GM23248 (cell line): Measurements from ENCODE around the gene DRC3.

Experiments used
- EZH2 ChIP-seq: fragments of 200-600 bp; sonication (generic); IDR thresholded peaks from 2 replicates; pipeline ENCODE4 v1.6.1; 2018; ENCODE audit warnings: antibody characterized with exemption, mild to moderate bottlenecking; ENCODE audit not compliant: insufficient read depth, poor library complexity, severe bottlenecking
- EZH2phosphoT487 ChIP-seq: fragments of 200-600 bp; sonication (generic); IDR thresholded peaks from 2 replicates; pipeline ENCODE4 v1.6.1; 2018; ENCODE audit warnings: antibody characterized with exemption, moderate library complexity, mild to moderate bottlenecking, low read depth; ENCODE audit not compliant: insufficient read depth

DNA sequence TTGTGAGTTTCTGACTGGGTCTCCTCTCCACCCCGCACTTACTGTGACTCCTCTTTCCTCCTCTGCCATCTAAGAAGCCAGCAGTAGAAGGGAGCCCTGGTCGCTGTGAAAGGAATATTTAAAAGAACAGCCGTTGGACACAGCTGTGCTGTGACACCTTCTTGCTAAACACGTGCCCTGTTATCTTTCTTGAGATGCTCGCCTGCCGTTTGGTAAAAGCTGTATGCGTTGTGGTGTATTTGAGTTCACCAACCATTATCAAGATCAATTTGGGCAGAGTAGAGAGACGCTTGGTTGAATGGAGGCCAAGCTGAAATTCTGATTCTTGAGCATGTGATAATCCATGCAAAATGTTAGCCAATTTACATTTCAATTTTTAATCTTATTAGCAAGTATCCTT, 70.3 kb downstream of the DRC3 start:
- TF ChIP-seq EZH2, result no peak
- TF ChIP-seq EZH2phosphoT487, result no peak
